GM12874 (cell line): ENCODE data around the gene NXN.

Experiments
- CTCF ChIP-seq: IDR thresholded peaks from 2 replicates; pipeline ENCODE4 v1.5.1; 2011; ENCODE audit warnings: low read depth, mild to moderate bottlenecking, control low read depth, low read length, moderate library complexity; ENCODE audit not compliant: insufficient read depth

Gene NXN

GRCh38 chr17:883586-883962 lies 96.0 kb downstream of the NXN start:
- no peak for TF ChIP-seq CTCF

DNA sequence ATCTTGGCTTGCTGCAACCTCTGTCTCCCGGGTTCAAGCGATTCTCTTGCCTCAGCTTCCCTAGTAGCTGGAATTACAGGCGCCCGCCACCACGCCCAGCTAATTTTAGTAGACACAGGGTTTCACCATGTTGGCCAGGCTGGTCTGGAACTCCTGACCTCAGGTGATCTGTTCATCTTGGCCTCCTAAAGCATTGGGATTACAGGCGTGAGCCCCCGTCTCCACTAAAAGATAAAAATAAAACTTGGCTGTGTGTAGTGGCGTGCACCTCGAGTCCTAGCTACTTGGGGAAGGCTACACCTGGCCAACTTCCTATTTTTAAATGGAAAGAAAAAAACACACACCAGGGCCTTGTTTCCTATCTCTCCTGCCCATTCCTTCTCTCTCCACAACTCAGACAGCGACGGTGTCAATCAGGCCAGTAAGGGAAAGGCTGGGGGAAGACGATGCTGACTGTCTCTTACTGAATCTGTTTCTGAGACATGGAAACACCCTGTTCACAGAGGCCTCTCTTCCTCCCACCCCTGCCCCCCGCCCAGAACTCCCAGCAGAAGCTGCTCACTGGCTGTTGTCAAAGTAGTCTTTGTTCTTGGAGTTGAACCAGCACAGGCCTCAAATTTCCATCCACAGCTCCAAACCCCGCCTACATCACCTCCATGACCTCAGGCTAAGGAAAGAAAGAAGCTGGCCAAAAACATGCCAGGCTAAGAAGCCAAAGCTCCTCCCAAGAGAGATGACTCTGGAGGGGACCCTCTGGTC lies 96.6 kb downstream of the NXN start:
- no peak for TF ChIP-seq CTCF

GRCh38 chr17:881778-882177 lies 97.8 kb downstream of the NXN start:
- no peak for TF ChIP-seq CTCF

- no peak for TF ChIP-seq CTCF
Observed at GRCh38 chr17:880443-881269, 98.9 kb downstream of the NXN start.

DNA sequence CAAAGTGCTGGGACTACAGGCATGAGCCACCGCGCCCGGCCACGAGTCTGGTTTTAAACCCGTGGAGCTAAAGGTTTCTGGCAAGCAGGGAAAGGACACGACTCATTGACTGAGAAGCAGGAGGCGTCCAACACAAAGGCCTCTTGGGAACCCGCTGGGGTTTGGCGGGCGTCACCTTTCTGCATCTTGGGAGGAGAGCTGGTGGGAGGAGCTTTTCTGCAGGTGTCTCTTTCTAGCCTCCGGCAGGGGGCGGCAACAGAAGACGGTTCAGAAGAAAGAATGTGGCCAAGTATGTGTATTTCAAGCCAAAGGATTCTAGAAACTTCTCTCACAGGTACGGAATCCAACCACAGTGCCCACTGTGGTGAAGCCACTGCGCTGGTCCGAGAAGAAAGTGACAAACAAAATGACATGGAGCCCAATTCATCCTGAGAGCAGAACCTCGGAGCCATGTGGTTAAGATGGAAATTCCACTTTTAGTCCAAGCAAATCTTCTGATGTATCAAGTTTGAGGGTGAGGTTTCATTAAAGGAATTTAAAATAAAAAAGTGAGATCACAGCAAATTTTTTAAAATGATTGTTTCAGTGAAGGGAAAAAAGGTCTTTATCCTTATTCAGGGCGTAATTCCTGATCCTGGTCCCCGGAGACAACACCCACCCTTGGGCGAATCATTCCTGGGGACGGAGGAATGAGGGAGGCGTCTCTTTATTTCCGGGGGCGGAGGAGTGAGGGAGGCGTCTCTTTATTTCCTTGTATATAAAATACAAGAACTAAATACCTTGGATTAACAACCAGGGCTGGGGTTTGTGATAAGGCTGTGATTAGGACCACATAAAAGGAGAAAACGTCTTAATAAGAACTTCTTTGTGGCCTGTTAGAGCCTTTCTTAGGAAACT lies 99.8 kb downstream of the NXN start:
- TF ChIP-seq CTCF: peak; percentile 63

- no peak for TF ChIP-seq CTCF
Observed at GRCh38 chr17:877630-878029, 101.9 kb downstream of the NXN start.

- no peak for TF ChIP-seq CTCF
Observed at GRCh38 chr17:876272-876671, 103.3 kb downstream of the NXN start.
